CD8-positive, alpha-beta memory T cell (primary cell): ENCODE data around the gene MT3. TPM values are rescaled to one million over a fixed set of nuclear protein-coding genes. Genes with fewer than 3 reads are reported as not detected.
A peak's percentile ranks its signal among the peaks of the same experiment; 100 is the strongest.

ENCODE experiments used
- CTCF ChIA-PET: fragments of 350-600 bp; sonication (Branson Sonifier 250); formaldehyde crosslinking; loops from one replicate; lab custom pipeline; 2021; ENCODE audit warnings: antibody characterized with exemption; lab: Charles Lee
- POLR2A ChIA-PET: fragments of 350-600 bp; sonication (Branson Sonifier 250); formaldehyde crosslinking; loops from one replicate; lab custom pipeline; 2021; ENCODE audit warnings: antibody characterized with exemption; lab: Charles Lee
- DNase-seq, 5 donors: peaks; one replicate each; pipeline versions ENCODE4 v3.0.0 to v3.0.0-alpha.2; 2020 to 2022; ENCODE audit warnings: mixed read lengths in 1 of 5
- H3K27ac ChIP-seq: one replicate; pipeline ENCODE4 v1.7.0; 2013; ENCODE audit warnings: low read depth, mild to moderate bottlenecking, low read length, moderate library complexity
- H3K27me3 ChIP-seq: 2 replicates; pipeline ENCODE4 v1.7.0; 2013; ENCODE audit warnings: low read length, mild to moderate bottlenecking; ENCODE audit not compliant: insufficient read depth, poor library complexity, severe bottlenecking
- H3K36me3 ChIP-seq: 2 replicates; pipeline ENCODE4 v1.7.0; 2013; ENCODE audit warnings: mild to moderate bottlenecking, low read length, moderate library complexity; ENCODE audit not compliant: insufficient read depth
- H3K4me1 ChIP-seq: 2 replicates; pipeline ENCODE4 v1.7.0; 2013; ENCODE audit warnings: mild to moderate bottlenecking, low read length, moderate library complexity; ENCODE audit not compliant: insufficient read depth
- H3K4me3 ChIP-seq: 2 replicates; pipeline ENCODE4 v1.7.0; 2013; ENCODE audit warnings: mild to moderate bottlenecking, low read length
- H3K9me3 ChIP-seq: 2 replicates; pipeline ENCODE4 v1.7.0; 2013; ENCODE audit warnings: mild to moderate bottlenecking, low read length
- H3K27ac Mint-ChIP-seq, 8 donors: one replicate each; pipeline ENCODE4 v1.8.0; 2020 to 2021; ENCODE audit warnings: mixed read lengths in 8 of 8, mild to moderate bottlenecking in 6 of 8, inconsistent platforms in 3 of 8, moderate library complexity in 3 of 8
- H3K27me3 Mint-ChIP-seq, 2 donors: one replicate each; pipeline ENCODE4 v1.8.0; 2020 to 2021; ENCODE audit warnings: mixed read lengths in 2 of 2, mild to moderate bottlenecking in 1 of 2, moderate library complexity in 1 of 2
- H3K36me3 Mint-ChIP-seq, 3 donors: one replicate each; pipeline ENCODE4 v1.8.0; 2020 to 2021; ENCODE audit warnings: mixed read lengths in 3 of 3, inconsistent platforms in 1 of 3, mild to moderate bottlenecking in 1 of 3
- H3K4me1 Mint-ChIP-seq, 3 donors: one replicate each; pipeline ENCODE4 v1.8.0; 2020 to 2021; ENCODE audit warnings: mixed read lengths in 3 of 3, inconsistent platforms in 1 of 3, mild to moderate bottlenecking in 1 of 3
- H3K4me3 Mint-ChIP-seq, 7 donors: one replicate each; pipeline ENCODE4 v1.8.0; 2020 to 2021; ENCODE audit warnings: mixed read lengths in 7 of 7, mild to moderate bottlenecking in 6 of 7, moderate library complexity in 4 of 7, inconsistent platforms in 2 of 7
- H3K9me3 Mint-ChIP-seq, 5 donors: one replicate each; pipeline ENCODE4 v1.8.0; 2020 to 2022; ENCODE audit warnings: mixed read lengths in 5 of 5, mild to moderate bottlenecking in 3 of 5, moderate library complexity in 2 of 5, inconsistent platforms in 1 of 5
- polyA plus RNA-seq: library from polyadenylated mRNA; unstranded; fragments of 300-500 nt; fragmentation: Illumina TruSeq; gene quantifications from one replicate; pipeline ENCODE4 v1.2.3, GENCODE V29; 2021
- total RNA-seq, 2 experiments: library from RNA; stranded (reverse); gene quantifications; one replicate each; pipeline ENCODE4 v1.2.3, GENCODE V29; 2021

Gene MT3
- total and polyA plus RNA-seq, 3 experiments from 2014 or later = 0.94 to 0.99 TPM; not detected in 1

DNA sequence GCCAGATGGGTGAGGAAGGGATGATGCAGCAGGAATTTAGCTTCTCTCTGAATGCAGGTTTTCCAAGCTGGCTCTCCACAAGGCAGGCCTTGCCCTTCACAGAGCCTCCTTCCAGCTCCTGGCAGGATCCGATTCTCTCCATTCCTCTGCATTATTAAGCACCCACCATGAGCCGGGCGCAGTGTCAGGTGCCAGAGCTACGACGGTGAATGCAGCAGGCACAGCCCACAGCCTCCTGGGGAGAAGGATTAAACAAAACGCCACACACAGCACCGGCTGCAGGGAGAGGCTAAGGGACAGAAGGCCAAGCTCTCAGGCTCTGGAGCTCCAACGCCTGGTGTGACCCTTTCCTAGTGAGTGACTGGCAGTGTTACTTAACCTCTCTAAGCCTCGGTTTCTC lies 12.0 kb downstream of the MT3 start:
- no peak overlapping the region for H3K4me3 Mint-ChIP-seq
- Histone ChIP-seq H3K4me1 (no peaks in the 10 kb centered on the region), H3K27me3 (no peaks in the 10 kb centered on the region), H3K4me3 (no peak overlapping the region), H3K9me3 (no peaks in the 10 kb centered on the region), H3K36me3 (no peaks in the 10 kb centered on the region), H3K27ac (no peak overlapping the region)
- no peak for DNase-seq
- CTCF ChIA-PET = interaction anchor here (0.6 to 2.8 kb wide), 20 partner anchors 8 to 287 kb away, joined by 3 to 15 read pairs (median 4); partner anchors contain the start of gene MT1E
- no peaks in the 10 kb centered on the region for H3K36me3 Mint-ChIP-seq
- peaks cover 8 to 10% of the 10 kb centered on the region in 2 donors for H3K27me3 Mint-ChIP-seq
- POLR2A ChIA-PET = no interaction called here
- H3K27ac Mint-ChIP-seq = no peak overlapping the region
- H3K4me1 Mint-ChIP-seq = peaks cover 0 to 7% (median 5%) of the 10 kb centered on the region in 3 donors
- no peaks in the 10 kb centered on the region for H3K9me3 Mint-ChIP-seq

- DNase-seq = no peak
These were observed 14.3 kb downstream of the MT3 start for GRCh38 chr16:56603589-56603988.

DNA sequence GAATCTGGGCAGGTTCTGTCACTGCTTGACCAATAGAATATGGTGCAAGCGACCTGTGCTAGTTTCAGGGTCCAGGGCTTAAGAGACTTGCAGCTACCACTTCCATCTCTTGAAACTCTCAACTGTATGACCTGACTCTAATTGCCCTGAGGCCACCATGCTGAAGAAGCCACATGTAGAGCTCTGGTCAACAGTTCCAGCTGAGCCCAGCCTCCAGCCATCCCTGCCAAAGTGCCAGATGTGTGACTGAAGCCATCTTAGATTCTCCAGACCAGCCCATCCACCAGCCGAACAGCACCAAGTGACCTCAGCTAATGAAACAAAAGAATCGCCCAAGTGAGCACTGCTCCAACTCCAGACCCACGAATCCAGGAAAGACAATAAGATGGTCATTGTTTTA lies 15.6 kb downstream of the MT3 start:
- H3K4me1 Mint-ChIP-seq = peaks cover 31 to 39% (median 35%) of the 10 kb centered on the region in 3 donors
- H3K4me1 ChIP-seq = peaks cover 23% of the 10 kb centered on the region
- CTCF ChIA-PET = interaction anchor here (1.1 to 6.5 kb wide), 4 partner anchors 20 to 97 kb away, joined by 4 to 29 read pairs (median 8); partner anchors contain the start of gene MT1E
- peaks cover 0 to 8% (median 0%) of the 10 kb centered on the region in 3 donors for H3K36me3 Mint-ChIP-seq
- H3K4me3 Mint-ChIP-seq = peak overlapping the region in 1 of 7 donors; percentile 24
- no peak overlapping the region for H3K4me3 ChIP-seq
- H3K27ac Mint-ChIP-seq = peak overlapping the region in 4 of 8 donors; percentile 19 to 72 (median 67)
- H3K27me3 ChIP-seq = no peaks in the 10 kb centered on the region
- no peaks in the 10 kb centered on the region for H3K9me3 ChIP-seq
- POLR2A ChIA-PET = interaction anchor here (0.7 kb wide), 1 partner anchor 104 kb away, joined by 3 read pairs; no protein-coding TSS in a partner anchor
- peaks cover 3 to 10% of the 10 kb centered on the region in 2 donors for H3K27me3 Mint-ChIP-seq
- no peak for DNase-seq
- no peaks in the 10 kb centered on the region for H3K9me3 Mint-ChIP-seq
- no peaks in the 10 kb centered on the region for H3K36me3 ChIP-seq
- no peak overlapping the region for H3K27ac ChIP-seq

More at GRCh38 chr16:56603589-56603988, 14.3 kb downstream of the MT3 start:
- peak overlapping the region in 1 of 7 donors; percentile 27 for H3K4me3 Mint-ChIP-seq
- no peaks in the 10 kb centered on the region for H3K9me3 ChIP-seq
- H3K4me1 ChIP-seq = peaks cover 15% of the 10 kb centered on the region
- H3K9me3 Mint-ChIP-seq = no peaks in the 10 kb centered on the region
- H3K36me3 Mint-ChIP-seq = peaks cover 0 to 2% (median 0%) of the 10 kb centered on the region in 3 donors
- H3K27ac Mint-ChIP-seq = no peak overlapping the region
- POLR2A ChIA-PET = interaction anchor here (0.9 to 1.9 kb wide), 2 partner anchors 79 to 98 kb away, joined by 4 to 6 read pairs; no protein-coding TSS in a partner anchor
- H3K27me3 ChIP-seq = no peaks in the 10 kb centered on the region
- CTCF ChIA-PET = interaction anchor here (0.7 to 6.5 kb wide), 4 partner anchors 12 to 98 kb away, joined by 3 to 29 read pairs (median 3); no protein-coding TSS in a partner anchor
- no peak overlapping the region for H3K27ac ChIP-seq
- no peaks in the 10 kb centered on the region for H3K36me3 ChIP-seq
- H3K4me1 Mint-ChIP-seq = peaks cover 19 to 27% (median 23%) of the 10 kb centered on the region in 3 donors
- no peak overlapping the region for H3K4me3 ChIP-seq
- H3K27me3 Mint-ChIP-seq = peaks cover 7 to 10% of the 10 kb centered on the region in 2 donors

DNA sequence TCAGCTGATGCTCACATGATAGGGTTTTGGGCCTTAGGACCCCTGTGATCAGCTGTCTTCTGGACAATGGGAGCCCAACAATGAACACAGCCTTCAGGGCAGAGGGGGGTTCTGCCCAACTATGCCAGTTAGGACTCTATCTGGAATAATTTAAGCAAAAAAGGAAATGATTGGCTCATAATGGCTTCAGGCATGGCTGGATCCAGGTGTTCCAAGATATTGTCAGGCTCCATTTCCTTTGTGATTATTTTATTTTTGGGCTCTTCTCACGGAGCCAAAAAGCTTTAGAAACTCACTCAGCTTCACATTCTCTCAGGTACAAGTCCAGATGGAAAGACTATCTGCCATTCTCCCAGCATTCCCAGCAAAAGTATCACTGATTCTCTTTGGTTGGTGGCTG lies 16.1 kb downstream of the MT3 start:
- H3K36me3 Mint-ChIP-seq = peaks cover 0 to 8% (median 0%) of the 10 kb centered on the region in 3 donors
- CTCF ChIA-PET = interaction anchor here (1.1 to 6.5 kb wide), 4 partner anchors 20 to 96 kb away, joined by 4 to 29 read pairs (median 8); partner anchors contain the start of gene MT1E
- Histone ChIP-seq H3K27me3 (no peaks in the 10 kb centered on the region), H3K4me1 (peaks cover 28% of the 10 kb centered on the region), H3K36me3 (no peaks in the 10 kb centered on the region), H3K4me3 (no peak overlapping the region), H3K27ac (no peak overlapping the region), H3K9me3 (no peaks in the 10 kb centered on the region)
- H3K4me1 Mint-ChIP-seq = peaks cover 35 to 41% (median 36%) of the 10 kb centered on the region in 3 donors
- no peaks in the 10 kb centered on the region for H3K9me3 Mint-ChIP-seq
- no peak for DNase-seq
- POLR2A ChIA-PET = interaction anchor here (0.7 kb wide), 1 partner anchor 103 kb away, joined by 3 read pairs; no protein-coding TSS in a partner anchor
- H3K4me3 Mint-ChIP-seq = peak overlapping the region in 1 of 7 donors; percentile 43
- peaks cover 3 to 5% of the 10 kb centered on the region in 2 donors for H3K27me3 Mint-ChIP-seq
- peak overlapping the region in 5 of 8 donors; percentile 29 to 98 (median 93) for H3K27ac Mint-ChIP-seq

DNA sequence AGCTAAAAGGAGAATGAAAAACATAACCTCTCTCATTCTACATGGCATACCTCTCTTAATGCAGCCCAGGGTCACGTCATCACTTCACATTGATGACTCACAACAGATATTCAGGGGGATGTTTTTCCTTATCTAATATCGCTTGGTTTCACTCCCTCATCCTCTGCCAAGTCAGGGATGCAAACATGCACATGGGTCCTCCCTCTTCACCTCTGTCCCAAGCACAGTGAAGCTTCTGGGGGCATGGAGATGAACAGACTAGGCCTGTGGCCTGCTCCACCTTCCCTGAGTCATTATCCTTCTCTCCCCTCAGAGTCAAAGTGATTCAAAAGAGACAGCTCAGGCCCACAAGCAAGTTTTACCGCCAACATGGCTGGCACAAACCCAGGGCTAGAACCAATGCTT lies 16.7 kb downstream of the MT3 start:
- Histone ChIP-seq H3K4me1 (peaks cover 34% of the 10 kb centered on the region), H3K27ac (no peak overlapping the region), H3K4me3 (no peak overlapping the region), H3K27me3 (no peaks in the 10 kb centered on the region), H3K9me3 (no peaks in the 10 kb centered on the region), H3K36me3 (no peaks in the 10 kb centered on the region)
- DNase-seq = no peak
- peaks cover 2% of the 10 kb centered on the region in 2 donors for H3K27me3 Mint-ChIP-seq
- CTCF ChIA-PET = interaction anchor here (1.6 to 6.5 kb wide), 4 partner anchors 19 to 96 kb away, joined by 4 to 29 read pairs (median 8); partner anchors contain the start of gene MT1E
- H3K36me3 Mint-ChIP-seq = peaks cover 0 to 8% (median 0%) of the 10 kb centered on the region in 3 donors
- H3K4me1 Mint-ChIP-seq = peaks cover 40 to 44% (median 40%) of the 10 kb centered on the region in 3 donors
- H3K27ac Mint-ChIP-seq = peak overlapping the region in 7 of 8 donors; percentile 7 to 98 (median 92)
- peak overlapping the region in 3 of 7 donors; percentile 43 to 81 (median 59) for H3K4me3 Mint-ChIP-seq
- no peaks in the 10 kb centered on the region for H3K9me3 Mint-ChIP-seq
- POLR2A ChIA-PET = no interaction called here

DNA sequence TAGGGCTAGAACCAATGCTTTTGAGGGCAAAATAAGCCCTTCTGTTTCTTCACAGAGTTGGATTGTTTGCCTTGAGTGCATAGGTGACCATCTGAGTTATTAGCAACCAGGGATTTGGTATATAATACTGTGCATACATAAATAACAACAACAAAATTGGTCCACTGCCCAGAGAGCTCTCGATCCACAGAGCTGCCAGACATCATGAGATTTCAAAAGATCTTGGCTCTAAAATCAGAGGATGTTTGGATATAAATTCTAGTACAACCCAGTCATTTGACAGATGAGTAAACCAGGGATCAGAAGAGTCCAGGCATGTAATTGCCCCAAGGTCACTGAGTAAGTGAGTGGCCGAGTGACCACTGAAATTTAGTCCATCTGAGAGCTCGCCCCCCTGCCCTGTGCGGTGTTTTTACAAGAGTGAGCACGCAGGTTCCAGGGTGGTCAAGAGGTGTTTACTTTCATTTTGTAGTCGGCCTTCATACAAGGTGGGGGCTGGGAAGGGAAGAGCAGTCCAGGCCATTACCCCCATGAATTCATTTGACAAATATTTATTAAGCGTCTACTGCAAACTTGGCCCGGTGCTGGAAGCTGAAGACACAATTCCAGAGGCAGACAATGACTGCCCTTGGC lies 17.3 kb downstream of the MT3 start:
- Histone ChIP-seq H3K36me3 (no peaks in the 10 kb centered on the region), H3K27me3 (no peaks in the 10 kb centered on the region), H3K9me3 (no peaks in the 10 kb centered on the region), H3K4me1 (peaks cover 39% of the 10 kb centered on the region), H3K4me3 (no peak overlapping the region), H3K27ac (no peak overlapping the region)
- H3K9me3 Mint-ChIP-seq = no peaks in the 10 kb centered on the region
- DNase-seq = no peak
- H3K4me3 Mint-ChIP-seq = peak overlapping the region; percentile 49 to 98 (median 81)
- peaks cover 0 to 2% of the 10 kb centered on the region in 2 donors for H3K27me3 Mint-ChIP-seq
- H3K36me3 Mint-ChIP-seq = peaks cover 0 to 8% (median 0%) of the 10 kb centered on the region in 3 donors
- CTCF ChIA-PET = interaction anchor here (1.6 to 6.5 kb wide), 3 partner anchors 19 to 95 kb away, joined by 4 to 29 read pairs (median 10); partner anchors contain the start of gene MT1E
- POLR2A ChIA-PET = interaction anchor here (1.8 kb wide), 1 partner anchor 76 kb away, joined by 6 read pairs; the partner anchor contains the start of gene MT1X
- peaks cover 46 to 50% (median 46%) of the 10 kb centered on the region in 3 donors for H3K4me1 Mint-ChIP-seq
- H3K27ac Mint-ChIP-seq = peak overlapping the region; percentile 85 to 98 (median 92)

DNA sequence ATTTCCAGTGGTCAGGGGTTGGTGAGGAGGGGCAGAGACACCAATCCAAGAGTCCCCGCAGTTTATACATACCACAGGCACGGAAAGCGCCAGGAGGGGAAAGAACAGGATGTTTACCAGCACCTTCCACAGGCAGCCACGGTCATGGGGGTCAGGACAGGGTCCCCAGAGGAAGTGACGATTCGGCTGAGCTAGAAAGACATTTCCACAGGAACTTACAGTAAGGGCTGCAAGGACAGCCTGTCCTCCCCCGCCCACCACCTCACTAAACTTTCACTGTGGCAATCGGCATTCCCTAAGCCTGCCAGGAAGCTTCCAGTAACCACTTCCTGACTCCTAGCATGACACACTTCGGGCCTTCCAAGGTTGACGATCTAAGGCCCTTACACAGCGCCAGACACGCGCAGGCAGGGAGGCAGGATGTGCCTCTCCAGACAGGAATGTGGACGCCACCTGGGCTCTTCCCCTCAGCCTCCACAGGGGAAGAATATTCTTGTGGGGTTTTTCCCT lies 17.8 kb downstream of the MT3 start:
- no peak overlapping the region for H3K27ac ChIP-seq

More for the DNA sequence above, 17.8 kb downstream of the MT3 start:
- Mint-ChIP-seq H3K4me3 (peak overlapping the region; percentile 49 to 98 (median 89)), H3K27ac (peak overlapping the region; percentile 85 to 98 (median 92)), H3K9me3 (no peaks in the 10 kb centered on the region), H3K27me3 (peaks cover 0 to 2% of the 10 kb centered on the region in 2 donors), H3K4me1 (peaks cover 46 to 51% (median 48%) of the 10 kb centered on the region in 3 donors), H3K36me3 (peaks cover 0 to 8% (median 0%) of the 10 kb centered on the region in 3 donors)
- DNase-seq = peak in 3 of 5 donors; percentile 32 to 51 (median 36)
- no peaks in the 10 kb centered on the region for H3K9me3 ChIP-seq
- H3K27me3 ChIP-seq = no peaks in the 10 kb centered on the region
- POLR2A ChIA-PET = interaction anchor here (1.8 kb wide), 1 partner anchor 75 kb away, joined by 6 read pairs; the partner anchor contains the start of gene MT1X
- CTCF ChIA-PET = interaction anchor here (1.6 to 6.5 kb wide), 5 partner anchors 18 to 94 kb away, joined by 4 to 29 read pairs (median 6); partner anchors contain the start of gene MT1E
- no peak overlapping the region for H3K4me3 ChIP-seq
- H3K4me1 ChIP-seq = peaks cover 39% of the 10 kb centered on the region
- no peaks in the 10 kb centered on the region for H3K36me3 ChIP-seq
